ENCODE measurements around the gene RBP4.

The RBP4 gene

GRCh38 chr10:93612311-93612710, 11.3 kb upstream of the RBP4 start, which contains the start of gene PDE6C:
PDE6C (plus strand) TSS chr10:93612537; CDS start chr10:93612726, 189 bp downstream.
- no peak for DNase-seq (ENCODE audit: low read depth)
- TF ChIP-seq, protein P1, sequence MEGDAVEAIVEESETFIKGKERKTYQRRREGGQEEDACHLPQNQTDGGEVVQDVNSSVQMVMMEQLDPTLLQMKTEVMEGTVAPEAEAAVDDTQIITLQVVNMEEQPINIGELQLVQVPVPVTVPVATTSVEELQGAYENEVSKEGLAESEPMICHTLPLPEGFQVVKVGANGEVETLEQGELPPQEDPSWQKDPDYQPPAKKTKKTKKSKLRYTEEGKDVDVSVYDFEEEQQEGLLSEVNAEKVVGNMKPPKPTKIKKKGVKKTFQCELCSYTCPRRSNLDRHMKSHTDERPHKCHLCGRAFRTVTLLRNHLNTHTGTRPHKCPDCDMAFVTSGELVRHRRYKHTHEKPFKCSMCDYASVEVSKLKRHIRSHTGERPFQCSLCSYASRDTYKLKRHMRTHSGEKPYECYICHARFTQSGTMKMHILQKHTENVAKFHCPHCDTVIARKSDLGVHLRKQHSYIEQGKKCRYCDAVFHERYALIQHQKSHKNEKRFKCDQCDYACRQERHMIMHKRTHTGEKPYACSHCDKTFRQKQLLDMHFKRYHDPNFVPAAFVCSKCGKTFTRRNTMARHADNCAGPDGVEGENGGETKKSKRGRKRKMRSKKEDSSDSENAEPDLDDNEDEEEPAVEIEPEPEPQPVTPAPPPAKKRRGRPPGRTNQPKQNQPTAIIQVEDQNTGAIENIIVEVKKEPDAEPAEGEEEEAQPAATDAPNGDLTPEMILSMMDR (IDR thresholded peaks at IDR 0.05; ENCODE audit: low read depth, low read length): no peak
- TF ChIP-seq MYC (IDR thresholded peaks at IDR 0.05; ENCODE audit: low read depth, low read length): no peak
- TF ChIP-seq MAX (IDR thresholded peaks at IDR 0.05; ENCODE audit: low read depth, low read length): no peak
- TF ChIP-seq POLR2A (IDR thresholded peaks at IDR 0.05; ENCODE audit: extremely low read depth, insufficient read length): no peak
- no peak within 1 kb of the TSS for H3K4me3 ChIP-seq (ENCODE audit: low read depth, low read length)

DNA sequence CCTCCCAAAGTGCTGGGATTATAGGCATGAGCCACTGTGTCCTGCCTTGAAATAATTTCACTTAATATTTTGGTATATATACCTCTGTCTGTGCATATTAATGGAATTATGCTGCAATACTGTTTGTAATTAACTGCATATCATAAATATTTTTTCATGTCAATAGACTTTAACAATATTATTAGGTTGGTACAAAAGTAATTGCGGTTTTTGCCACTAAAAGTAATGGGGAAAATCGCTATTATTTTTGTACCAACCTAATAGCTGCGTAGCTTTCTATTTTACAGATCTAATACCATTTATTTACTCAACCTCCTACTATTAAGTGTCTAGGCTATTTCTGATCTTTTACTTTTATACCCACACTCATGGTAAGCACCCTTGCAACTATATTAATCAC, 7.4 kb upstream of the RBP4 start:
- TF ChIP-seq POLR2A (IDR thresholded peaks at IDR 0.05; ENCODE audit: extremely low read depth, insufficient read length) (no peak), MAX (IDR thresholded peaks at IDR 0.05; ENCODE audit: low read depth, low read length) (no peak), MYC (IDR thresholded peaks at IDR 0.05; ENCODE audit: low read depth, low read length) (no peak)
- TF ChIP-seq, protein P1 (IDR thresholded peaks at IDR 0.05; ENCODE audit: low read depth, low read length): no peak
- no peak overlapping the region for H3K4me3 ChIP-seq (ENCODE audit: low read depth, low read length)
- DNase-seq (ENCODE audit: low read depth): no peak

- TF ChIP-seq MAX (IDR thresholded peaks at IDR 0.05; ENCODE audit: low read depth, low read length) (no peak), MYC (IDR thresholded peaks at IDR 0.05; ENCODE audit: low read depth, low read length) (no peak), POLR2A (IDR thresholded peaks at IDR 0.05; ENCODE audit: extremely low read depth, insufficient read length) (no peak)
- TF ChIP-seq, protein P1 (IDR thresholded peaks at IDR 0.05; ENCODE audit: low read depth, low read length): no peak
- peak; percentile 28 for DNase-seq (ENCODE audit: low read depth)
- no peak overlapping the region for H3K4me3 ChIP-seq (ENCODE audit: low read depth, low read length)
Observed at GRCh38 chr10:93604146-93604545, 3.1 kb upstream of the RBP4 start.

- TF ChIP-seq, protein P1 (IDR thresholded peaks at IDR 0.05; ENCODE audit: low read depth, low read length): no peak
- no peak for TF ChIP-seq MAX (IDR thresholded peaks at IDR 0.05; ENCODE audit: low read depth, low read length)
- TF ChIP-seq POLR2A (IDR thresholded peaks at IDR 0.05; ENCODE audit: extremely low read depth, insufficient read length): no peak
- TF ChIP-seq MYC (IDR thresholded peaks at IDR 0.05; ENCODE audit: low read depth, low read length): no peak
- no peak overlapping the region for H3K4me3 ChIP-seq (ENCODE audit: low read depth, low read length)
Observed at GRCh38 chr10:93603023-93603422, 2.0 kb upstream of the RBP4 start.

GRCh38 chr10:93601774-93602162, 733 bp upstream of the RBP4 start:
- TF ChIP-seq MYC (IDR thresholded peaks at IDR 0.05; ENCODE audit: low read depth, low read length) (no peak), POLR2A (IDR thresholded peaks at IDR 0.05; ENCODE audit: extremely low read depth, insufficient read length) (no peak), MAX (IDR thresholded peaks at IDR 0.05; ENCODE audit: low read depth, low read length) (no peak)
- TF ChIP-seq, protein P1 (IDR thresholded peaks at IDR 0.05; ENCODE audit: low read depth, low read length): no peak
- H3K4me3 ChIP-seq (ENCODE audit: low read depth, low read length): peak overlapping the region; percentile 48
- no peak for DNase-seq (ENCODE audit: low read depth)

More at GRCh38 chr10:93603023-93603422, 2.0 kb upstream of the RBP4 start:
- no peak for DNase-seq (ENCODE audit: low read depth)
